OCI-LY1 (cell line): ENCODE measurements around the gene TMEM185A.
"Not testable (repeated sequence)": the region's sequence is repeated elsewhere in the genome, so short reads cannot be mapped to it uniquely, and the experiment has no call there.

Experiments
- CTCF ChIP-seq: fragments of 200-600 bp; sonication (generic), shearing (Covaris generic); IDR thresholded peaks from 2 replicates; pipeline ENCODE4 v1.5.1; 2017; ENCODE audit warnings: mild to moderate bottlenecking, antibody characterized with exemption, low read length, moderate library complexity, mixed read lengths
- EZH2 ChIP-seq: fragments of 200-600 bp; sonication (generic), shearing (Covaris generic); IDR thresholded peaks from 2 replicates; pipeline ENCODE4 v1.8.0; 2017; ENCODE audit warnings: borderline replicate concordance, mixed run types, mild to moderate bottlenecking, antibody characterized with exemption, low read length, moderate library complexity, mixed read lengths

GRCh38 chrX:149660613-149661012 lies 29.0 kb upstream of the TMEM185A start:
- not testable (repeated sequence) for TF ChIP-seq CTCF, EZH2
